Mucosa of rectum (tissue), 2 donors: Measurements from ENCODE around the gene IGHMBP2.

Experiments used
- H3K27ac ChIP-seq, 2 donors: one replicate each; pipeline ENCODE4 v1.7.0; 2013; ENCODE audit warnings: inconsistent platforms in 2 of 2, low read depth in 2 of 2, low read length in 2 of 2
- H3K27me3 ChIP-seq, 2 donors: one replicate each; pipeline ENCODE4 v1.7.0; 2013; ENCODE audit warnings: low read length in 2 of 2; ENCODE audit not compliant: control insufficient read depth in 2 of 2, insufficient read depth in 2 of 2
- H3K36me3 ChIP-seq, 2 donors: one replicate each; pipeline ENCODE4 v1.7.0; 2013; ENCODE audit warnings: low read length in 2 of 2; ENCODE audit not compliant: control insufficient read depth in 2 of 2, insufficient read depth in 2 of 2
- H3K4me1 ChIP-seq, 2 donors: one replicate each; pipeline ENCODE4 v1.7.0; 2013; ENCODE audit warnings: low read length in 2 of 2, mild to moderate bottlenecking in 1 of 2; ENCODE audit not compliant: control insufficient read depth in 2 of 2, insufficient read depth in 2 of 2
- H3K4me3 ChIP-seq, 2 donors: one replicate each; pipeline ENCODE4 v1.7.0; 2013; ENCODE audit warnings: low read length in 2 of 2
- H3K9ac ChIP-seq, 2 donors: one replicate each; pipeline ENCODE4 v1.7.0; 2013; ENCODE audit warnings: low read length in 2 of 2, low read depth in 1 of 2, mild to moderate bottlenecking in 1 of 2
- H3K9me3 ChIP-seq, 2 donors: one replicate each; pipeline ENCODE4 v1.7.0; 2013; ENCODE audit warnings: low read length in 2 of 2; ENCODE audit not compliant: control insufficient read depth in 2 of 2
- donor health status: healthy.
- donor health status: Normal muscosa, but diverticular disease.

Gene IGHMBP2

DNA sequence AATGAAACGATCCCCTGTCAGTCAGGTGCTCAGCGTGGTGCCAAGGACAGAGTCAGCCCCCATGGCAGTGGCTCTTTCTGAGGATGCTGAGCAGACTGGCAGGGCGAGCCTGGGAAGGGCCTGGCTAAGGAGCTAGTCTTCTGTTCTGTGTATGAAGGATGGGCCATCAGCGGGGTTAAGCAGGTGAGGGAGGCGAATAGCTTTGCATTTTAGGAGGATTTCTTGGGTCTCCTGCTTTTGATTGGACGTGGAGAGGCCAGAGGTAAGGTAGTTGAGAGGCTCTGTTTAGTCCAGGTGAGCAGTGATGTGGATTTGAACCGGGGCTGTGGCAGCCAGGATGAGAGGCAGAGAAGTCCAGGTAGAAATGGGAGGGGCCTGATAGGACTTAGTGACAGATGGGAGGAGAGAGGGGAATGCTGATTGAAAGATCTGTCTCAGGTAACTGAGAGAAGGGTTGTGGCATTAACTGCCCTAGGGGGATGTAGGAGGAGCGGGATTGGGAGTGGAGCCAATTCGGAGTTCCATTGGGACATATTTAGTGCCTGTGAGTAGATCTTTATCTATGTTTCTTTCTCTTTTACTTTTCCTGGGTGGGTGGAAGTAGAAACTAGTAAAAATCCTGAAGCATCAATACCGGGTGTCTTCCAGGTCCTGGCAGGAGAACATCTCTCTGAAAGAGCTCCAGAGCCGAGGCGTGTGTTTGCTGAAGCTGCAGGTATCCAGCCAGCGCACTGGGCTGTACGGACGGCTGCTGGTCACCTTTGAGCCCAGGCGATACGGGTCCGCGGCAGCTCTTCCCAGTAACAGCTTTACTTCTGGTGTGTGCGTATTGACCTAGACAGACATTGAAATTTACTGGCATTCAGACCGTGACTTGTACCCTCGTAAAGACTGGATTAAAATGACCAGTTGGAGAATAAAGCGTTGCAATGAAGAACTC, 2.0 kb downstream of the IGHMBP2 start:
- H3K36me3 ChIP-seq: peaks cover 17 to 23% of the 10 kb centered on the region in 2 donors
- no peak overlapping the region for H3K9ac ChIP-seq
- peak overlapping the region in 1 of 2 donors; percentile 5 for H3K4me3 ChIP-seq

DNA sequence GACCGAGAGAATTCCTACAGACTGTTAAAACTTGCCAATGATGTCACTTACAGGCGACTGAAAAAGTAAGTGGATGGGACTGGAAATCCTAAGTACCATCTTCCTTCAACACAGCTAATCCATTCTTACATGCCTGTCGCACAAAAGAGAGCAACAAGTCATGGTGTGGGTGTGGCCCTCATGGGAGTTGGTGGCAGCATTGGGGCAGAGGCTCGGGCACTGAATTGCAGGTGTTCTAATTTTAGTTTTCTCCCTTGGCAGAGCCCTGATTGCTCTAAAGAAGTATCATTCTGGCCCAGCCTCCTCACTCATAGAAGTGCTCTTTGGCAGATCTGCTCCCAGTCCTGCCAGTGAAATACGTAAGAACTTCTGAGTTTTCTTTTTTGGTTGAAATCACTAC, 4.6 kb downstream of the IGHMBP2 start:
- no peak overlapping the region for H3K9ac ChIP-seq
- peaks cover 26 to 37% of the 10 kb centered on the region in 2 donors for H3K36me3 ChIP-seq
- no peaks in the 10 kb centered on the region for H3K27me3 ChIP-seq
- no peak overlapping the region for H3K27ac ChIP-seq
- H3K4me1 ChIP-seq: peaks cover 4 to 10% of the 10 kb centered on the region in 2 donors
- no peak overlapping the region for H3K4me3 ChIP-seq
- no peaks in the 10 kb centered on the region for H3K9me3 ChIP-seq

More for the DNA sequence above, 2.0 kb downstream of the IGHMBP2 start:
- H3K9me3 ChIP-seq: no peaks in the 10 kb centered on the region
- no peaks in the 10 kb centered on the region for H3K27me3 ChIP-seq
- H3K27ac ChIP-seq: no peak overlapping the region
- peaks cover 12 to 16% of the 10 kb centered on the region in 2 donors for H3K4me1 ChIP-seq

- H3K4me3 ChIP-seq: no peak overlapping the region
- H3K4me1 ChIP-seq: no peaks in the 10 kb centered on the region
- H3K36me3 ChIP-seq: peaks cover 38 to 58% of the 10 kb centered on the region in 2 donors
- no peaks in the 10 kb centered on the region for H3K9me3 ChIP-seq
- H3K9ac ChIP-seq: no peak overlapping the region
- no peaks in the 10 kb centered on the region for H3K27me3 ChIP-seq
- H3K27ac ChIP-seq: no peak overlapping the region
Measured at GRCh38 chr11:68910965-68911364, 7.3 kb downstream of the IGHMBP2 start.

GRCh38 chr11:68911731-68912130, 8.0 kb downstream of the IGHMBP2 start:
- Histone ChIP-seq H3K4me3 (no peak overlapping the region), H3K9ac (no peak overlapping the region), H3K4me1 (no peaks in the 10 kb centered on the region), H3K27ac (no peak overlapping the region), H3K27me3 (no peaks in the 10 kb centered on the region), H3K9me3 (no peaks in the 10 kb centered on the region), H3K36me3 (peaks cover 45 to 65% of the 10 kb centered on the region in 2 donors)

GRCh38 chr11:68912254-68912653, 8.6 kb downstream of the IGHMBP2 start:
- H3K4me3 ChIP-seq: no peak overlapping the region
- H3K9me3 ChIP-seq: no peaks in the 10 kb centered on the region
- H3K27me3 ChIP-seq: no peaks in the 10 kb centered on the region
- no peak overlapping the region for H3K9ac ChIP-seq
- no peak overlapping the region for H3K27ac ChIP-seq
- H3K4me1 ChIP-seq: no peaks in the 10 kb centered on the region
- H3K36me3 ChIP-seq: peaks cover 45 to 63% of the 10 kb centered on the region in 2 donors

- no peak overlapping the region for H3K9ac ChIP-seq
- H3K4me3 ChIP-seq: no peak overlapping the region
- no peaks in the 10 kb centered on the region for H3K27me3 ChIP-seq
- H3K4me1 ChIP-seq: no peaks in the 10 kb centered on the region
- H3K9me3 ChIP-seq: no peaks in the 10 kb centered on the region
- peaks cover 51 to 67% of the 10 kb centered on the region in 2 donors for H3K36me3 ChIP-seq
- H3K27ac ChIP-seq: no peak overlapping the region
Measured at GRCh38 chr11:68913188-68913587, 9.5 kb downstream of the IGHMBP2 start.

DNA sequence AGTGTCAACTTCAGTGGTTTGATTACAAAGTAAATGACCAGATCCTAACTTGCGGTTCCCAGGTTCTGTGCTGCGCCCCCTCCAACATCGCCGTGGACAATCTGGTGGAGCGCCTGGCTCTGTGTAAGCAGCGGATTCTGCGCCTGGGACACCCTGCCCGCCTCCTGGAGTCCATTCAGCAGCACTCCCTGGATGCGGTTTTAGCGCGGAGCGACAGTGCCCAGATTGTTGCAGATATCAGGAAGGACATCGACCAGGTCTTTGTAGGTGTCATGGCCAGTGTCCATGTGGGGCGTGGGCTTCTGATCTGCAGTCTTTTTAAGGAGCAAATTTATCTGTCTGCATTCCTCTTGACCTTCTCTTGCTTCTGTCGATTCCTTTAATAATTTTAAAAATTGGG, 11.1 kb downstream of the IGHMBP2 start:
- H3K9ac ChIP-seq: no peak overlapping the region
- peaks cover 57 to 70% of the 10 kb centered on the region in 2 donors for H3K36me3 ChIP-seq
- H3K4me1 ChIP-seq: no peaks in the 10 kb centered on the region
- no peaks in the 10 kb centered on the region for H3K27me3 ChIP-seq
- H3K9me3 ChIP-seq: no peaks in the 10 kb centered on the region
- no peak overlapping the region for H3K4me3 ChIP-seq
- no peak overlapping the region for H3K27ac ChIP-seq

- H3K27ac ChIP-seq: no peak overlapping the region
- H3K36me3 ChIP-seq: peaks cover 52 to 64% of the 10 kb centered on the region in 2 donors
Measured at GRCh38 chr11:68916439-68916838, 12.7 kb downstream of the IGHMBP2 start.

DNA sequence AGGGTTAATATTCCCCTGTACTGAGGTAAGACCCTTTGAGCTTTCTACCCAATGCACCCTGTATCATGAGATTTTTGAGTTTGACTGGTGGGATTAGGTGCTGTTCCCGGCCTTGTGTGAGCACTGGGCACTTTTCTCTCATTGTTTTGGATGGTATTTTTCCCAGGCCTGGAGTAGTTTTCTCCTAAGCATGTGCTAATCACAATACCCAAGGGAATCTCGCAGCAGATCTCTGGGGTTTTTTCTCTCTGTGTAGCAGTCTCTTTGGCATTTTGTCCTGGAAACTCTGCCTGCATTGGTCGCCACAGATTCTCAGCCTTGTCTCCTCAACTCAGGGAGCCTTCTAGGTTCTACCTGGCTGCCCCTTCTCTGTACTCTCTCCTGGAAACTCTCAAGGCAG, 19.9 kb downstream of the IGHMBP2 start:
- Histone ChIP-seq H3K9me3 (peaks cover 0 to 2% of the 10 kb centered on the region in 2 donors), H3K27ac (no peak overlapping the region), H3K27me3 (no peaks in the 10 kb centered on the region), H3K4me3 (no peak overlapping the region), H3K4me1 (no peaks in the 10 kb centered on the region), H3K9ac (no peak overlapping the region), H3K36me3 (peaks cover 44 to 52% of the 10 kb centered on the region in 2 donors)

More at GRCh38 chr11:68916439-68916838, 12.7 kb downstream of the IGHMBP2 start:
- H3K9me3 ChIP-seq: no peaks in the 10 kb centered on the region
- no peak overlapping the region for H3K9ac ChIP-seq
- no peaks in the 10 kb centered on the region for H3K4me1 ChIP-seq
- H3K27me3 ChIP-seq: no peaks in the 10 kb centered on the region
- H3K4me3 ChIP-seq: no peak overlapping the region

DNA sequence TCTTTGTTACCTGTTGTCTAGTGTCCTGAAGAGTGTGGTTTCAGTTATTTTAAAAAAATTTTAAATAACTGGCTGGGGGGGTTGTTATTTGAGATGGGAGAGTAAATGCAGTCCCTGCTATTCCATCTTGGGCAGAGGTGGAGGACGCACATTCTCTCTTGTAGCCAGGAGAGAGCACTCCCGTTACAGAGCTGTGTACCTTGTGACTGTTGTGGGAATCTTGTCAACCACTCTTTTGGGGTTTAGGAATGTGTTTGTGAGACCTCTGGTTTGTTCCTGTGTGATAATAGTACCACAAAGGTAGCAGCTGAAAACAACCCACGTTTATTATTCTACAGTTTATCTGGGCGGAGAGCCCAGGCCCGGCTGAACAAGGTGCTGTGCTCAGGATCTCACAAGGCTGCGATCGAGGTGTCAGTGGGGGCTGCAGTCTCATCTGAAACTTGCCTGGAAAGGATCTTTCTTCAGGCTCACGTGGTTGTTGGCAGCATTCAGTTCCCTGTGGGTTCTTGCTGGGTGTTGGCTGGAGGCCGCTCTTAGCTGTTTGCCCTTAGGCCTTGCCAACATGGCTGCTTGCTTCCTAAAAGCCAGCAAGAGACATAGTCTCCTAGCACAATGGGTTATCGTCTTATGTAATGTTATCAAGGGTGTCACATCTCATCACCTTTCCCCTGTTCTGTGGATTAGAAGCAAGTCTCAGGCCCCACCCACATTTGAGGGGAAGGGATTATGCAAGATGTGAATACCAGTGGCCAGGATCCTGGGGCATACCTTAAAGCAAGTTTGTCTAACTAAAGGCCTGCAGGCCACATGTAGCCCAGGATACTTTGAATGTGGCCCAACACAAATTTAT, 20.6 kb downstream of the IGHMBP2 start:
- Histone ChIP-seq H3K27ac (no peak overlapping the region), H3K4me1 (no peaks in the 10 kb centered on the region), H3K27me3 (no peaks in the 10 kb centered on the region), H3K4me3 (no peak overlapping the region), H3K9me3 (peaks cover 0 to 2% of the 10 kb centered on the region in 2 donors), H3K36me3 (peaks cover 45 to 51% of the 10 kb centered on the region in 2 donors), H3K9ac (no peak overlapping the region)
